ENCODE measurements around the gene ESPL1.

ESPL1 gene

GRCh38 chr12:53340398-53340797, 72.3 kb downstream of the ESPL1 start:
- ATAC-seq: peak; percentile 58
- peak; percentile 46 for DNase-seq
